ENCODE data around the gene DNAH2. TPM values are rescaled to one million over a fixed set of nuclear protein-coding genes. Genes with fewer than 3 reads are reported as not detected.

Gene DNAH2
- total and polyA plus RNA-seq, 2 of the 4 experiments (the other 2 are of a cell fraction), result under 0.01 to 0.02 TPM

GRCh38 chr17:7855660-7856010 is 138.1 kb downstream of the DNAH2 start:
- Histone ChIP-seq H3K36me3 (ENCODE audit: control insufficient read depth, insufficient read depth, low read length) (peaks cover 32% of the 10 kb centered on the region), H3K23ac (ENCODE audit: low read depth, low read length) (0 out of 2 replicates have a peak overlapping the region, but pooled peaks have one; percentile 54), H3K9me3 (ENCODE audit: control insufficient read depth, insufficient read depth, low read length) (no peaks in the 10 kb centered on the region), H3K27me3 (ENCODE audit: control insufficient read depth, insufficient read depth, low read length) (no peaks in the 10 kb centered on the region), H2BK20ac (ENCODE audit: low read depth, low read length) (no peak overlapping the region), H4K8ac (ENCODE audit: low read depth in 2 of 2, low read length in 2 of 2) (peak overlapping the region in 1 of 2 experiments; percentile 60; a peak in 2 of 4 replicates), H3K79me1 (ENCODE audit: low read depth in 1 of 2, low read length in 2 of 2) (peaks cover 23 to 52% of the 10 kb centered on the region in 2 experiments), H3K4me3 (ENCODE audit: insufficient read depth, low read depth, low read length) (no peak overlapping the region), H2BK5ac (ENCODE audit: low read depth, low read length, poor library complexity, severe bottlenecking) (peak overlapping the region; percentile 62), H3K18ac (ENCODE audit: low read depth, low read length) (no peak overlapping the region), H2BK120ac (ENCODE audit: low read depth, low read length) (no peak overlapping the region), H2BK15ac (ENCODE audit: low read depth, low read length) (no peak overlapping the region), H2AK5ac (ENCODE audit: low read depth, low read length) (no peak overlapping the region; the same call in 1 of the 2 replicates), H3K4me2 (ENCODE audit: low read depth, low read length) (no peak overlapping the region; the same call in 1 of the 2 replicates), H2AK9ac (replicated peaks; ENCODE audit: low read depth, low read length, poor library complexity) (peak overlapping the region; percentile 44), H3K9ac (ENCODE audit: low read depth, low read length) (0 out of 2 replicates have a peak overlapping the region, but pooled peaks have one; percentile 53), H3K4me1 (ENCODE audit: control insufficient read depth, insufficient read depth, low read length) (peaks cover 22% of the 10 kb centered on the region), H3K9me1 (ENCODE audit: insufficient read depth, low read length) (no peaks in the 10 kb centered on the region), H4K91ac (ENCODE audit: insufficient read depth, low read depth, low read length) (no peak overlapping the region), H3K4ac (ENCODE audit: low read depth, low read length) (peak overlapping the region; percentile 34; the same call in 1 of the 2 replicates), H3K27ac (ENCODE audit: insufficient read depth, low read length) (no peak overlapping the region), H4K5ac (ENCODE audit: low read depth, low read length) (no peak overlapping the region), H4K20me1 (ENCODE audit: insufficient read depth, low read length) (peaks cover 22% of the 10 kb centered on the region; the same call in 1 of the 2 replicates), H3K14ac (replicated peaks; ENCODE audit: low read depth, low read length) (peak overlapping the region; percentile 53; the same call in 1 of the 2 replicates), H3K56ac (ENCODE audit: extremely low read depth, insufficient read depth, low read length) (no peak overlapping the region), H2AFZ (replicated peaks; ENCODE audit: low read length, poor library complexity) (peak overlapping the region; percentile 18)
- BruUV-seq (replicated peaks), result no TSS peak
- no peak for TF ChIP-seq MAFK (IDR thresholded peaks at IDR 0.05; ENCODE audit: low read depth, low read length)
- no peak for TF ChIP-seq CHD1 (IDR thresholded peaks at IDR 0.05; ENCODE audit: low read depth, low read length)
- no peak for TF ChIP-seq RFX5 (IDR thresholded peaks at IDR 0.05; ENCODE audit: low read depth, low read length)
- TF ChIP-seq RCOR1 (IDR thresholded peaks at IDR 0.05; ENCODE audit: insufficient replicate concordance, low read length), result no peak
- TF ChIP-seq ELK1 (IDR thresholded peaks at IDR 0.05; ENCODE audit: borderline replicate concordance, low read depth, low read length), result no peak
- no peak for TF ChIP-seq FOS (IDR thresholded peaks at IDR 0.05; ENCODE audit: low read depth, low read length)
- TF ChIP-seq MAZ (IDR thresholded peaks at IDR 0.05; ENCODE audit: borderline replicate concordance, low read depth, low read length), result no peak
- no peak for TF ChIP-seq USF2 (IDR thresholded peaks at IDR 0.05; ENCODE audit: low read depth, low read length)
- no peak for TF ChIP-seq CEBPB (IDR thresholded peaks at IDR 0.05; ENCODE audit: low read depth, low read length)
- TF ChIP-seq MXI1 (IDR thresholded peaks at IDR 0.05; ENCODE audit: borderline replicate concordance, low read depth, low read length), result no peak
- no peak; the same call in 1 of the 2 replicates for TF ChIP-seq POLR2A (IDR thresholded peaks at IDR 0.05; ENCODE audit: low read depth, low read length)
- TF ChIP-seq CTCF (conservative IDR thresholded peaks at IDR 0.05; ENCODE audit: low read depth, low read length), result no peak
- no peak for TF ChIP-seq BHLHE40 (IDR thresholded peaks at IDR 0.05; ENCODE audit: low read depth, low read length)
- no peak for TF ChIP-seq SMC3 (IDR thresholded peaks at IDR 0.05; ENCODE audit: low read depth, low read length)
- no peak for TF ChIP-seq NFE2L2 (IDR thresholded peaks at IDR 0.05; ENCODE audit: low read depth, low read length)
- TF ChIP-seq RAD21 (IDR thresholded peaks at IDR 0.05; ENCODE audit: low read length), result no peak
- DNase-seq (no peak), ATAC-seq (ENCODE audit: low read depth) (no peak)
- CTCF ChIA-PET, result no interaction called here
- intact Hi-C loops (cut with micrococcal nuclease), result loop anchor here (2.0 kb wide), 1 partner anchor 13 kb away; no protein-coding TSS in a partner anchor
- dilution Hi-C loops (cut with HindIII; ENCODE audit: low sequenced_read_pairs, unreplicated experiment), result no loop called here
- WGBS, 2 experiments (ENCODE audit: extremely low coverage in 2 of 2, insufficient read length in 1 of 2), result 26% methylated on average over 4 of the region's 15 CpGs; no CpG with 5 or more reads in 1 of the 2 experiments
- in situ Hi-C loops (cut with MboI; ENCODE audit: low sequenced_read_pairs), result no loop called here
- POLR2A ChIA-PET (ENCODE audit: unreplicated experiment), result no interaction called here
